AG09319 (cell line): ENCODE results near the gene EPHA8.

Experiments used
- DNase-seq: peaks from one replicate; pipeline ENCODE4 v3.0.0-alpha.2; 2010; ENCODE audit warnings: low read depth; ENCODE audit errors: extremely low read depth
- TF ChIP-seq, protein P1 (sequence below): IDR thresholded peaks from 2 replicates; pipeline ENCODE4 v1.5.1; 2011; ENCODE audit warnings: low read depth, mild to moderate bottlenecking, inconsistent platforms, low read length, moderate library complexity

EPHA8 gene

DNA sequence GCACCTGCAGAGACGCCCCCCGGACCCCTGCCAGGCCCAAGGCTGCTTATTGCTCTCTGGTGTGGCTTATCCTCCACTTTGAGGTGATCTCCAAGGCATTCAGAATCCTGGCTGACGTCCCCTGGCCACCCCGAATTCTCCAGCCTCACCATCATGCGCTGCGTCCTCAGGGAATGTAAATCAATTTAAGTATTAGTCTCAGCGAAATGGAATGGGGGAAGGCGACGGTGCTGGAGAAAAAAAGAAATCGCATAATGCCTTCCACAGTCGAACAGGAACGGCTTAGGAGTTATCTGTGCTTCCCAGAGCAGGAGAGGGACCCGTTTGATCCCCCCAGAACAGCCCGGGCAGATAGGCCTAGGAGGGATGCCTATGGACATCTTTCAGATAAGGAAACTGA, 2.9 kb downstream of the EPHA8 start:
- DNase-seq, result no peak
- TF ChIP-seq, protein P1, sequence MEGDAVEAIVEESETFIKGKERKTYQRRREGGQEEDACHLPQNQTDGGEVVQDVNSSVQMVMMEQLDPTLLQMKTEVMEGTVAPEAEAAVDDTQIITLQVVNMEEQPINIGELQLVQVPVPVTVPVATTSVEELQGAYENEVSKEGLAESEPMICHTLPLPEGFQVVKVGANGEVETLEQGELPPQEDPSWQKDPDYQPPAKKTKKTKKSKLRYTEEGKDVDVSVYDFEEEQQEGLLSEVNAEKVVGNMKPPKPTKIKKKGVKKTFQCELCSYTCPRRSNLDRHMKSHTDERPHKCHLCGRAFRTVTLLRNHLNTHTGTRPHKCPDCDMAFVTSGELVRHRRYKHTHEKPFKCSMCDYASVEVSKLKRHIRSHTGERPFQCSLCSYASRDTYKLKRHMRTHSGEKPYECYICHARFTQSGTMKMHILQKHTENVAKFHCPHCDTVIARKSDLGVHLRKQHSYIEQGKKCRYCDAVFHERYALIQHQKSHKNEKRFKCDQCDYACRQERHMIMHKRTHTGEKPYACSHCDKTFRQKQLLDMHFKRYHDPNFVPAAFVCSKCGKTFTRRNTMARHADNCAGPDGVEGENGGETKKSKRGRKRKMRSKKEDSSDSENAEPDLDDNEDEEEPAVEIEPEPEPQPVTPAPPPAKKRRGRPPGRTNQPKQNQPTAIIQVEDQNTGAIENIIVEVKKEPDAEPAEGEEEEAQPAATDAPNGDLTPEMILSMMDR, result no peak

DNA sequence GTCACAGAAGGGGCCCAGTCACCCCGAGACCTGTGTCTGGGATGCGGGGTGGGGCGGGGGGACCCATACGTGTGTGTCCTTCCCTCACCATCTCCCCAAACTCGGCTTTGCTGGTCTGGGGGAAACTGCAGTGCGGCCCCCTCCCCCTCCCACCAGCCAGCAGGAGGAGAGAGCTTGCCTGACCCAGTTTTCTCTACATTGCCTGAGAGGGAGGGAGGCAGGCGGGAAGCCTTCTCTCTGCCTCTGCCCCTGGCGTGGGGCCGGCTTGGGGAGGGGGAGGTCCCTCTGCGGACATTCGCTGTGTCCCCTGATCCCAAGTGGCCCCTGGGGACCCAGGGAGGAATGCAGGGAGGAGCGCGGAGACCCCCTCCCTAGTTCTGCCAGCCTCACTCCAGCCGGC, 3.9 kb downstream of the EPHA8 start:
- TF ChIP-seq, protein P1, result no peak
- DNase-seq, result no peak

DNA sequence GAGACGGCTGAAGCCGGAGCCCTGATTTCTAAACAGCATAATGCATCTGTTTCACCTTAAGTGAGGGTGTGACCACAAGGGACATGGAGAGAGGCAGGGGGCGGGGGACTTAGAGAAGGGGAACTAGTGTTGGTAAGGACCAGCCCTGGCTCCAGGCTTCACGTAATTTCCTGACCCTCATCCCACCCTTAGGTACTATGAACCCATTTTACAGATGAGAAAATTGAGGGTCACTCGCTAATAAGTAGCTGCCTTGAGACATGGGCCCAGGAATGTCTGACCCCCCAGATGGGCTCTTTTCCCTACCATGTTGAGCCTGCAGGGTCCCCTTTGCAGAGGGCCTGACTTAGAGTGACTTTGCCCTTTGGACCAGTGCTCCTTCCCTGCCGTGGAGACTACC, 4.7 kb downstream of the EPHA8 start:
- DNase-seq, result no peak
- TF ChIP-seq, protein P1, result no peak

DNA sequence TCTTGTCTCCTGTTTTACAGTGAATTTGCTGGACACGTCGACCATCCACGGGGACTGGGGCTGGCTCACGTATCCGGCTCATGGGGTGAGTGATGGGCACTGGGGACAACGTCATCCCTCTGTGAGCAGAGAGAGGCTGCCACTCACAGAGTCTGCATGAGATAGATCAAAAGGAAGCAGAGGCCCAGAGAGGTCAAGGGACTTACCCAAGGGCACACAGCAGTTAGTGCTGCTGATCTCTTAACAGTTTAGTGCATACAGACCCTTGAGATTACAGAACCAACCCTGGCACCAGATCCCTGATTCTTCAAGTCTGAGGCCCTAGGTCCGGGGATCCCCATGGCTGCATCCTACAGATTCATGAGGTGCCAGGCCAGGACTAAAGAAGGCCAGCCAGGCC, 6.0 kb downstream of the EPHA8 start:
- TF ChIP-seq, protein P1, result no peak
- no peak for DNase-seq

DNA sequence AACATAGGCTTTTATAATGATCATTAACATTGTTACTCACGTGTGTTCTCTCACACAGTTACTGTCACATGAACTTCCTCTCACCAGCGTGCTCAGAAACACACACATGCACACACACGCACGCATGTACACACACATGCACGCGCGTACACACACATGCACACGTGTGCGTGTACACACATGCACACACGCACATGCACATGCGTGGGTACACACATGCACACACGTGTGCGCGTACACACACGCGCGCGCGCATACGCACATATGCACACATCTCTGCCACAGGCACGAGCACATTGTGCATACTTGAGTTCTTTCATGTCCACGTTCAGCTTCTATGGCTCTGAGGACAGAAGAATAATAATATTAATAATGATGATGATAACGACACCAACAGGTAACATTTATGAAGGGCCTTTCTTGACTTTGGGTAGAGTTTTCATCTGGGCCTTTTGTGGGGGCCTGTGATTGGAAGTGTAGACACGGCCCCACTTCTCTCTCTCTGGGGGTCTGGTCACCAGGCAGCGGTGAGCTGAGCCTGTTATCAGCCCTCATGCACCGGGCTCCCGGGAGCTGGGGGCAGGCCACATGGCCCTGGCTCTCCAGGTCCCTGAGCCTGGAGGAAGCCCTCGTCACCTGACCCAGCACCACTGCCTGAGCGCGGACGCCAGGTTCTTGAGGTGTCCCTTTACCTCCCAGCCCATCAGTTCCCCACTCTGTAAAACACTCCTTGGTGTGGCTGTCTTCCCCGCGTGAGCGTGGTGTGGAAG, 7.0 kb downstream of the EPHA8 start:
- DNase-seq, result no peak

DNA sequence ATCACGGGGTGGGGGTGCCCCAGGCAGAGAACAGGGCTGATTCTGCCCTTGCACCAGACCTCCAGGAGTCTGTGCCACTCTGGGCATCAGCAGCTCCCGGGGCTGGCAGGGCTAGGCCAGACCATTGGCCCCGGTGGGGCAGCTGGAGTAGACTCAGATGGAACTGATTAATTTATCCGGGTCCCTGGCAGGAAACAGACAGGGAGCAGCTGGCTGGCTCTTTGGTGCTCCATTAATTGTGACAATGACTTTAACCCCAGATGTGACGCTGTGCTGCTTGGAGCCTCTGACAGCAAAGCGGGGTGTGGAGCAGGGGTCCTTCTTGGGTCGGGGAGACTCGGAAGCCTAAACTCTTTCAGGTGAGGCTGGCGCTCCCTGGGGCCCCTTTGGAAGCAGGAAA, 9.5 kb downstream of the EPHA8 start:
- TF ChIP-seq, protein P1, result no peak
- no peak for DNase-seq

More for the DNA sequence above, 7.0 kb downstream of the EPHA8 start:
- TF ChIP-seq, protein P1, result no peak

DNA sequence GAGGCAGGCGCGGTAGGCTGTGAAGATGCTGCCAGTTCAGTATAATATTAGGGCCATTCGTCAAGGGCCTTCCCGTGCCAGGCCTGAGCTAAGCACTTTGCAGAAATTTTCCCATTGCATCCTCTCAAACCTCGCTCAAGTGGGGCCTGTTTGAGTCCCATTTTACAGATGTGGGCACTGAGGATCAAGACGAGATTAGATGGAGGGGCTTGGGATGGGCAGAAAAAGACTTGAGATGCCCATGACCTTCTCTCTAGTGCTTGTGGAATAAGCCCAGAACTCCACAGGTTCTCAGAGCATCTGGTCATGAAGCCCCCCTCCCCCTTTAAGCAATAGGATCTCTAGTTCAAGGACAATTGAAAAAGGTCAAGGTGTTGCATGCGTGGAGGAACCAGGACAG, 9.9 kb downstream of the EPHA8 start:
- TF ChIP-seq, protein P1, result no peak
- no peak for DNase-seq
